ENCODE results near the gene LGI2. TPM values are rescaled to one million over a fixed set of nuclear protein-coding genes. Genes with fewer than 3 reads are reported as not detected.

LGI2 gene
- total RNA-seq, 1 donor from 2014 or later: 3.0 TPM

GRCh38 chr4:24969486-24969885 is 61.3 kb downstream of the LGI2 start:
- no peaks in the 10 kb centered on the region for H3K27me3 ChIP-seq (ENCODE audit: low read depth)
- TF ChIP-seq CTCF (IDR thresholded peaks at IDR 0.05; ENCODE audit: borderline replicate concordance): no peak
- no peak overlapping the region for H3K27ac ChIP-seq (replicated peaks)
- H3K9me3 ChIP-seq (replicated peaks): peaks cover 1% of the 10 kb centered on the region
- no peak overlapping the region for H3K4me3 ChIP-seq
- no peak for DNase-seq
- H3K36me3 ChIP-seq: no peaks in the 10 kb centered on the region
- intact Hi-C loops (cut with micrococcal nuclease): no loop called here
- H3K4me1 ChIP-seq: peaks cover 8% of the 10 kb centered on the region

- no peaks in the 10 kb centered on the region for H3K27me3 ChIP-seq (ENCODE audit: low read depth)
- peaks cover 6% of the 10 kb centered on the region for H3K9me3 ChIP-seq (replicated peaks)
- intact Hi-C loops (cut with micrococcal nuclease): no loop called here
- H3K4me1 ChIP-seq: peaks cover 8% of the 10 kb centered on the region
- no peak for TF ChIP-seq CTCF (IDR thresholded peaks at IDR 0.05; ENCODE audit: borderline replicate concordance)
- no peak overlapping the region for H3K4me3 ChIP-seq
- no peak for DNase-seq
- H3K27ac ChIP-seq (replicated peaks): no peak overlapping the region
- H3K36me3 ChIP-seq: no peaks in the 10 kb centered on the region
Measured at GRCh38 chr4:24968992-24969391, 61.8 kb downstream of the LGI2 start.

- Histone ChIP-seq H3K36me3 (no peaks in the 10 kb centered on the region), H3K27ac (replicated peaks) (no peak overlapping the region), H3K4me1 (peaks cover 8% of the 10 kb centered on the region), H3K9me3 (replicated peaks) (peaks cover 6% of the 10 kb centered on the region), H3K27me3 (ENCODE audit: low read depth) (no peaks in the 10 kb centered on the region), H3K4me3 (no peak overlapping the region)
- no peak for DNase-seq
- TF ChIP-seq CTCF (IDR thresholded peaks at IDR 0.05; ENCODE audit: borderline replicate concordance): no peak
- intact Hi-C loops (cut with micrococcal nuclease): no loop called here
Measured at GRCh38 chr4:24968278-24968677, 62.5 kb downstream of the LGI2 start.

- DNase-seq: no peak
- no peak for TF ChIP-seq CTCF (IDR thresholded peaks at IDR 0.05; ENCODE audit: borderline replicate concordance)
- H3K4me1 ChIP-seq: peaks cover 8% of the 10 kb centered on the region
- intact Hi-C loops (cut with micrococcal nuclease): no loop called here
- H3K4me3 ChIP-seq: no peak overlapping the region
- no peaks in the 10 kb centered on the region for H3K27me3 ChIP-seq (ENCODE audit: low read depth)
- peaks cover 6% of the 10 kb centered on the region for H3K9me3 ChIP-seq (replicated peaks)
- H3K36me3 ChIP-seq: no peaks in the 10 kb centered on the region
- no peak overlapping the region for H3K27ac ChIP-seq (replicated peaks)
Measured at GRCh38 chr4:24967346-24967745, 63.4 kb downstream of the LGI2 start.

- H3K4me1 ChIP-seq: peaks cover 2% of the 10 kb centered on the region
- no peak for TF ChIP-seq CTCF (IDR thresholded peaks at IDR 0.05; ENCODE audit: borderline replicate concordance)
- DNase-seq: no peak
- no peak overlapping the region for H3K27ac ChIP-seq (replicated peaks)
- intact Hi-C loops (cut with micrococcal nuclease): no loop called here
- peaks cover 6% of the 10 kb centered on the region for H3K9me3 ChIP-seq (replicated peaks)
- no peak overlapping the region for H3K4me3 ChIP-seq
- H3K36me3 ChIP-seq: no peaks in the 10 kb centered on the region
- no peaks in the 10 kb centered on the region for H3K27me3 ChIP-seq (ENCODE audit: low read depth)
Measured at GRCh38 chr4:24966076-24966475, 64.7 kb downstream of the LGI2 start.

GRCh38 chr4:24965627-24966026 is 65.1 kb downstream of the LGI2 start:
- H3K36me3 ChIP-seq: no peaks in the 10 kb centered on the region
- no peaks in the 10 kb centered on the region for H3K27me3 ChIP-seq (ENCODE audit: low read depth)
- no peak for TF ChIP-seq CTCF (IDR thresholded peaks at IDR 0.05; ENCODE audit: borderline replicate concordance)
- no peak for DNase-seq
- H3K4me3 ChIP-seq: no peak overlapping the region
- intact Hi-C loops (cut with micrococcal nuclease): no loop called here
- peaks cover 6% of the 10 kb centered on the region for H3K9me3 ChIP-seq (replicated peaks)
- H3K4me1 ChIP-seq: no peaks in the 10 kb centered on the region
- no peak overlapping the region for H3K27ac ChIP-seq (replicated peaks)
